HG03457 (cell line): ENCODE data around the gene BFSP2.
"Not testable (repeated sequence)": the region's sequence is repeated elsewhere in the genome, so short reads cannot be mapped to it uniquely, and the experiment has no call there.

Experiments
- ATAC-seq: cut with Tn5 transposase; IDR thresholded peaks from one replicate; pipeline ENCODE4 v1.9.1; 2021; ENCODE audit warnings: moderate number of reproducible peaks; ENCODE audit not compliant: unreplicated experiment

Gene BFSP2

GRCh38 chr3:133475245-133476010 is 75.6 kb downstream of the BFSP2 start:
- peak; percentile 78 for ATAC-seq

- ATAC-seq, result no peak
Measured at GRCh38 chr3:133476971-133477375, 77.1 kb downstream of the BFSP2 start.

GRCh38 chr3:133477487-133477886 is 77.6 kb downstream of the BFSP2 start:
- no peak for ATAC-seq

- no peak for ATAC-seq
Measured at GRCh38 chr3:133478624-133479023, 78.8 kb downstream of the BFSP2 start.

- no peak for ATAC-seq
Measured at GRCh38 chr3:133479401-133479800, 79.5 kb downstream of the BFSP2 start.

- no peak for ATAC-seq
Measured at GRCh38 chr3:133479895-133480669, 80.2 kb downstream of the BFSP2 start.

- ATAC-seq, result not testable (repeated sequence)
Measured at GRCh38 chr3:133482474-133482873, 82.6 kb downstream of the BFSP2 start.

- ATAC-seq, result no peak
Measured at GRCh38 chr3:133486658-133487057, 86.8 kb downstream of the BFSP2 start.

GRCh38 chr3:133487204-133487603 is 87.3 kb downstream of the BFSP2 start:
- ATAC-seq, result no peak

GRCh38 chr3:133487920-133488540 is 88.2 kb downstream of the BFSP2 start:
- no peak for ATAC-seq

- no peak for ATAC-seq
Measured at GRCh38 chr3:133488785-133489367, 89.0 kb downstream of the BFSP2 start.

GRCh38 chr3:133489466-133490085 is 89.7 kb downstream of the BFSP2 start:
- no peak for ATAC-seq

- ATAC-seq, result peak; percentile 73
Measured at GRCh38 chr3:133490468-133491351, 90.9 kb downstream of the BFSP2 start.

GRCh38 chr3:133491481-133492059 is 91.7 kb downstream of the BFSP2 start:
- ATAC-seq, result peak; percentile 13

GRCh38 chr3:133492159-133492741 is 92.4 kb downstream of the BFSP2 start:
- no peak for ATAC-seq

GRCh38 chr3:133494469-133494868 is 94.6 kb downstream of the BFSP2 start:
- no peak for ATAC-seq

GRCh38 chr3:133502542-133502941 is 102.7 kb downstream of the BFSP2 start:
- ATAC-seq, result not testable (repeated sequence)

- ATAC-seq, result no peak
Measured at GRCh38 chr3:133503409-133503808, 103.6 kb downstream of the BFSP2 start.

GRCh38 chr3:133504736-133505135 is 104.9 kb downstream of the BFSP2 start:
- no peak for ATAC-seq
